Neuronal stem cell (in vitro differentiated cells): ENCODE results near the gene MACROD2.
A peak's percentile ranks its signal among the peaks of the same experiment; 100 is the strongest.

Source experiments
- DNase-seq: peaks from one replicate; pipeline ENCODE4 v3.0.0-alpha.2; 2013; ENCODE audit warnings: low spot score
- H2AFZ ChIP-seq: one replicate; pipeline ENCODE4 v1.6.1; 2013; ENCODE audit warnings: mild to moderate bottlenecking, low read length, inconsistent platforms
- H2AK5ac ChIP-seq: 2 replicates; pipeline ENCODE4 v1.6.1; 2013; ENCODE audit warnings: low read depth, mild to moderate bottlenecking, inconsistent platforms, low read length, moderate library complexity, mixed read lengths
- H2BK120ac ChIP-seq: 2 replicates; pipeline ENCODE4 v1.6.1; 2013; ENCODE audit warnings: low read depth, mild to moderate bottlenecking, inconsistent platforms, low read length, moderate library complexity, mixed read lengths
- H2BK12ac ChIP-seq: one replicate; pipeline ENCODE4 v1.6.1; 2013; ENCODE audit warnings: low read length, inconsistent platforms
- H2BK15ac ChIP-seq: 2 replicates; pipeline ENCODE4 v1.6.1; 2013; ENCODE audit warnings: mild to moderate bottlenecking, low read length, inconsistent platforms, mixed read lengths
- H2BK5ac ChIP-seq: one replicate; pipeline ENCODE4 v1.6.1; 2013; ENCODE audit warnings: inconsistent platforms, mild to moderate bottlenecking, low read length, moderate library complexity
- H3K14ac ChIP-seq: one replicate; pipeline ENCODE4 v1.6.1; 2013; ENCODE audit warnings: low read length, inconsistent platforms
- H3K18ac ChIP-seq: 2 replicates; pipeline ENCODE4 v1.6.1; 2013; ENCODE audit warnings: low read length, inconsistent platforms
- H3K23ac ChIP-seq: 2 replicates; pipeline ENCODE4 v1.6.1; 2013; ENCODE audit warnings: low read depth, mild to moderate bottlenecking, mixed read lengths, low read length, inconsistent platforms; ENCODE audit not compliant: poor library complexity
- H3K27ac ChIP-seq: replicated peaks from 3 replicates; pipeline ENCODE4 v1.5.1; 2013; ENCODE audit warnings: low read length, inconsistent platforms
- H3K27me3 ChIP-seq, 3 experiments: 2 replicates each; pipeline ENCODE4 v1.6.1; 2013; ENCODE audit warnings: low read length in 3 of 3, mild to moderate bottlenecking in 2 of 3, inconsistent platforms in 1 of 3, low read depth in 1 of 3, mixed read lengths in 1 of 3, moderate library complexity in 1 of 3; ENCODE audit not compliant: control insufficient read depth in 3 of 3, insufficient read depth in 3 of 3
- H3K36me3 ChIP-seq, 2 donors: replicated peaks in 1 of 2; 2 replicates each; pipeline ENCODE4 v1.6.1; 2013; ENCODE audit warnings: low read length in 2 of 2; ENCODE audit not compliant: control insufficient read depth in 2 of 2, insufficient read depth in 2 of 2
- H3K4ac ChIP-seq: 2 replicates; pipeline ENCODE4 v1.6.1; 2013; ENCODE audit warnings: inconsistent platforms, mild to moderate bottlenecking, low read length, moderate library complexity
- H3K4me1 ChIP-seq, 2 donors: 1 replicate in 1 of 2; 2 replicates in 1 of 2; pipeline ENCODE4 v1.6.1; 2013; ENCODE audit warnings: low read length in 2 of 2, low read depth in 1 of 2; ENCODE audit not compliant: control insufficient read depth in 2 of 2, insufficient read depth in 1 of 2
- H3K4me2 ChIP-seq: one replicate; pipeline ENCODE4 v1.6.1; 2013; ENCODE audit warnings: mild to moderate bottlenecking, low read length, inconsistent platforms; ENCODE audit not compliant: insufficient read depth, poor library complexity, severe bottlenecking
- H3K4me3 ChIP-seq, 2 donors: 2 replicates each; pipeline ENCODE4 v1.5.1; 2013; ENCODE audit warnings: low read length in 2 of 2, mild to moderate bottlenecking in 2 of 2, inconsistent platforms in 1 of 2, moderate library complexity in 1 of 2
- H3K79me1 ChIP-seq: one replicate; pipeline ENCODE4 v1.6.1; 2013; ENCODE audit warnings: low read depth, mild to moderate bottlenecking, inconsistent platforms, low read length, moderate library complexity
- H3K9ac ChIP-seq: one replicate; pipeline ENCODE4 v1.6.1; 2013; ENCODE audit warnings: mild to moderate bottlenecking, low read depth, low read length, inconsistent platforms; ENCODE audit not compliant: poor library complexity
- H3K9me3 ChIP-seq, 2 donors: replicated peaks in 1 of 2; 2 replicates each; pipeline versions ENCODE3 to v1.6.1; 2013; ENCODE audit warnings: low read length in 2 of 2, mild to moderate bottlenecking in 2 of 2, inconsistent platforms in 1 of 2, low read depth in 1 of 2, mixed read lengths in 1 of 2, moderate library complexity in 1 of 2; ENCODE audit not compliant: control insufficient read depth in 2 of 2, insufficient read depth in 1 of 2
- H4K8ac ChIP-seq: one replicate; pipeline ENCODE4 v1.6.1; 2013; ENCODE audit warnings: low read depth, mild to moderate bottlenecking, inconsistent platforms, low read length, moderate library complexity
- H4K91ac ChIP-seq: one replicate; pipeline ENCODE4 v1.6.1; 2013; ENCODE audit warnings: low read length, low read depth, mild to moderate bottlenecking, inconsistent platforms; ENCODE audit not compliant: poor library complexity
- WGBS, 2 donors: extraction: QIAGEN DNeasy Blood & Tissue Kit; methylation state at CpG; one replicate each; pipeline ENCODE4 v1.1.7; 2013; ENCODE audit warnings: missing lambda C conversion rate in 2 of 2, mixed read lengths in 1 of 2; ENCODE audit not compliant: insufficient read length in 2 of 2, insufficient replicate concordance in 1 of 2; ENCODE audit errors: extremely low coverage in 2 of 2; 5-methylcytosine and 5-hydroxymethylcytosine counted together

The MACROD2 gene

DNA sequence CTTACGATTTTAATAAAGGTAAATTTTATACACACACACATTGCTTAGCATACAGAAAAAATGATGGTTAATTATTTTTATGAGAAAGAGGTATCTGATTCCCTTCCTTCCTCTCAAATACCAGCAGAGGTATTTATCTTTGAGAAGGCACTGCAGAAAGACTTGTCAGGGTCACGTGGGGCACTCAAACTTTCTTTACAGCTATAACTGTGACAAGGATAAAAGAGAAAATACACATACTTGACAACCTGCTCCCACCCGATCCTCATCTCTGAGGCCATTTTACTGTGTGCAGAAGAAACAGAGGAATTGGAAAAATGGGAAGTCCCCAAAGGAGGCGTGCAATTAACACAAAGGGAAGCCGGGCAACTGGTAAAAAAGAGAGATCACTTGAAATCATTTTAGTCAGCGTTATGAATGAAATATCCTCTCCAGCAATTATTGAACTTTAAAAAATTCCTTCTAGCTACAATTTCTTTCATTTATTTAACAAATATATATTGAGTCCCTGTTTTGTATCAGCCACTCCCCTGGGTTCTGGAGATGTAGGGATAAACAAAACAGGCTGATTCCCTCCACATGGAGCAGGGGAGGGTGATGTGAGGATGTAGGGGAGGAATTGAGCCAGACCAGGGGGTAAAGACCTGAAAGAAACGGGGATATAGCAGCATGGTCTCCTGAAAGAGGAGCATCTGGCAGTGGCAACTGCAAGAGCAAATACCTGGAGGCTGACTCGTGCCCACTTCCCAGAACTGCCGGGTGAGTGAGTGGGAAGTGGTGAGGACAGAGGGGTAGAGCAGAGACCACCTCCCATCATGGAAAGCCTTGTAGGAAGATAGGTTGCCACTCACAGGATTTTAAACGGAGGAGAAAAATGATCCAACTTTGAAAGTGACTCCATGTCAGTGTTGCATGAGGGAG lies 2067.6 kb downstream of the MACROD2 start:
- Histone ChIP-seq H2BK12ac (no peak overlapping the region), H4K91ac (no peak overlapping the region), H3K18ac (no peak overlapping the region), H3K4me1 (peaks cover 18 to 35% of the 10 kb centered on the region in 2 donors), H3K79me1 (no peaks in the 10 kb centered on the region), H3K27ac (no peak overlapping the region), H3K4ac (no peak overlapping the region), H3K14ac (no peak overlapping the region), H3K9ac (no peak overlapping the region), H3K9me3 (no peaks in the 10 kb centered on the region), H2AFZ (no peak overlapping the region), H3K23ac (no peak overlapping the region), H4K8ac (no peak overlapping the region), H2BK120ac (no peak overlapping the region), H3K27me3 (no peaks in the 10 kb centered on the region), H2BK15ac (no peak overlapping the region), H2AK5ac (no peak overlapping the region), H3K4me3 (no peak overlapping the region), H3K36me3 (no peaks in the 10 kb centered on the region), H2BK5ac (no peak overlapping the region), H3K4me2 (no peak overlapping the region)
- no CpG with 5 or more reads among the region's 10 CpGs for WGBS, 2 donors
- DNase-seq = no peak

GRCh38 chr20:16063881-16064280 lies 2068.6 kb downstream of the MACROD2 start:
- no peak overlapping the region for H3K23ac ChIP-seq
- no peak overlapping the region for H3K4me3 ChIP-seq
- no peak overlapping the region for H3K18ac ChIP-seq
- H3K9me3 ChIP-seq = no peaks in the 10 kb centered on the region
- no peak overlapping the region for H2BK120ac ChIP-seq
- H2BK15ac ChIP-seq = no peak overlapping the region
- H2AFZ ChIP-seq = peak overlapping the region; percentile 59
- peaks cover 18 to 33% of the 10 kb centered on the region in 2 donors for H3K4me1 ChIP-seq
- H3K36me3 ChIP-seq = no peaks in the 10 kb centered on the region
- H4K8ac ChIP-seq = no peak overlapping the region
- no peak overlapping the region for H2AK5ac ChIP-seq
- H3K14ac ChIP-seq = no peak overlapping the region
- H3K4ac ChIP-seq = no peak overlapping the region
- no peaks in the 10 kb centered on the region for H3K79me1 ChIP-seq
- no peak overlapping the region for H3K27ac ChIP-seq
- H3K4me2 ChIP-seq = no peak overlapping the region
- no peaks in the 10 kb centered on the region for H3K27me3 ChIP-seq
- no peak overlapping the region for H4K91ac ChIP-seq
- no peak for DNase-seq
- no CpG with 5 or more reads among the region's 2 CpGs for WGBS, 2 donors
- H3K9ac ChIP-seq = no peak overlapping the region
- no peak overlapping the region for H2BK5ac ChIP-seq
- H2BK12ac ChIP-seq = no peak overlapping the region

DNA sequence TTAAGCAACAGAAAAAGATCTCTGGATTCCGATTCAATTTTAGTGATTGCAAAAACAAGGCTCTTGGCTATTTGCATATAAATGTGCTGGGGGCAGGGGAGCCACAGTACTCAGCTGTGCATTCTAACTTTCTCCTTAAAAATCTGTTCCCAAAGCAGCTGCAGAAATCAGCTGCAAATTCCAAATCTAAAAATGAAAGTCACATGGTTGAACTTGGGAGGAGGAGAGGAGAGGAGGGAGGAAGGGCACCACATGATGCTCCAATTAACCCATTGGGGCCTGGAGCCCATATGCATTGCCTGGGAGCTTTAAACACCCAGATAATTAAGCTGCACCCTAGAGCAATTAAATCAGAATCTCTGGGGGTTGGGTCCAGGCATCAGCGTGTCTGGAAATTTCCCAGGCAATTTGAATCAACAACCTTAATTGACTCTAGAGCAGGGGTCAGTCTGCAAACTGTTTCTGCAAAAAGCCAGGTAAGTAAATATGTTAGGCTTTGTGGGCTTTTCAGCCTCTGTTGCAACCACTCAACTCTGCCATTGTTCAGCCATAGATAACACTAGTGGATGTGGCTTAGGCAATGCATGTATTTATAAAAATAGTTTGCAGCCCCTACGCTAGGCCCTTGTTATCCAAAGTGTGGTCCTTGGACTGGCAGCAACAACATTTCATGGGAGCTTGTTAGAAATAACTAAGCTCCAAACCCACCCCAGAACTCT lies 2069.8 kb downstream of the MACROD2 start:
- H3K36me3 ChIP-seq = no peaks in the 10 kb centered on the region
- H4K91ac ChIP-seq = no peak overlapping the region
- no peak overlapping the region for H3K27ac ChIP-seq
- no peaks in the 10 kb centered on the region for H3K27me3 ChIP-seq
- no peak overlapping the region for H4K8ac ChIP-seq
- peak overlapping the region; percentile 59 for H2AFZ ChIP-seq
- no peak overlapping the region for H2BK12ac ChIP-seq
- no peaks in the 10 kb centered on the region for H3K9me3 ChIP-seq
- no peak overlapping the region for H3K4me3 ChIP-seq
- no peak overlapping the region for H3K14ac ChIP-seq
- H3K4ac ChIP-seq = no peak overlapping the region
- no peak overlapping the region for H2BK5ac ChIP-seq
- no CpG with 5 or more reads among the region's 3 CpGs for WGBS, 2 donors
- H3K9ac ChIP-seq = no peak overlapping the region
- H3K4me2 ChIP-seq = peak overlapping the region; percentile 12
- H2BK15ac ChIP-seq = no peak overlapping the region
- no peak overlapping the region for H3K23ac ChIP-seq
- no peak for DNase-seq
- H3K79me1 ChIP-seq = no peaks in the 10 kb centered on the region
- no peak overlapping the region for H3K18ac ChIP-seq
- H2AK5ac ChIP-seq = no peak overlapping the region
- H3K4me1 ChIP-seq = peaks cover 18 to 29% of the 10 kb centered on the region in 2 donors
- no peak overlapping the region for H2BK120ac ChIP-seq

DNA sequence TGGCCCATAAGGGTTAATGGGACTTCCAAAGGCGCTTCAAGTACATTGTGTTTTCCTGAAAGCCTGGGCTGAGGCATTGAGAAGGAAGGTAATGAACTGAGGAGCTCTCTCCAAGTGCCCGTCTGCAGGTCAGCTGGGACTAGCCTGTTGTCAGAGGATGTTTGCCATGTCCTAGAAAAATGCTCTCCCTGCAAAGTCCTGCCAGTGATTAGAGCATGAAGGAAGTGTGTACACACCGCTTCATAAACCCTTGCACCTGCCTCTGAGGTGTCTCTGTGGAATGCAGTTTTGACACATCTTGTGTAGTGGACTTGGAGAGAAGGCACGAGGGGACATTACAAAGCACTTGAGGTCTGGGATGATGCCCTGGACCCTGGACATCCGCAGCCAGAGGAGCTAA lies 2071.3 kb downstream of the MACROD2 start:
- no peak overlapping the region for H3K4me2 ChIP-seq
- H3K4me1 ChIP-seq = peaks cover 18 to 29% of the 10 kb centered on the region in 2 donors
- no peaks in the 10 kb centered on the region for H3K36me3 ChIP-seq
- H2BK5ac ChIP-seq = no peak overlapping the region
- no peak overlapping the region for H4K91ac ChIP-seq
- H3K9ac ChIP-seq = no peak overlapping the region
- no peaks in the 10 kb centered on the region for H3K79me1 ChIP-seq
- H4K8ac ChIP-seq = no peak overlapping the region
- no peak overlapping the region for H2BK15ac ChIP-seq
- H2AK5ac ChIP-seq = no peak overlapping the region
- no CpG with 5 or more reads among the region's 5 CpGs for WGBS, 2 donors
- no peak overlapping the region for H3K27ac ChIP-seq
- DNase-seq = no peak
- no peak overlapping the region for H3K18ac ChIP-seq
- H3K14ac ChIP-seq = no peak overlapping the region
- H3K4ac ChIP-seq = no peak overlapping the region
- H2BK120ac ChIP-seq = no peak overlapping the region
- H2BK12ac ChIP-seq = no peak overlapping the region
- no peak overlapping the region for H2AFZ ChIP-seq
- no peak overlapping the region for H3K23ac ChIP-seq
- H3K4me3 ChIP-seq = no peak overlapping the region
- no peaks in the 10 kb centered on the region for H3K9me3 ChIP-seq
- no peaks in the 10 kb centered on the region for H3K27me3 ChIP-seq
